Measurements from ENCODE around the gene PPID.
"Not testable (repeated sequence)": the region's sequence is repeated elsewhere in the genome, so short reads cannot be mapped to it uniquely, and the experiment has no call there.

Gene PPID

DNA sequence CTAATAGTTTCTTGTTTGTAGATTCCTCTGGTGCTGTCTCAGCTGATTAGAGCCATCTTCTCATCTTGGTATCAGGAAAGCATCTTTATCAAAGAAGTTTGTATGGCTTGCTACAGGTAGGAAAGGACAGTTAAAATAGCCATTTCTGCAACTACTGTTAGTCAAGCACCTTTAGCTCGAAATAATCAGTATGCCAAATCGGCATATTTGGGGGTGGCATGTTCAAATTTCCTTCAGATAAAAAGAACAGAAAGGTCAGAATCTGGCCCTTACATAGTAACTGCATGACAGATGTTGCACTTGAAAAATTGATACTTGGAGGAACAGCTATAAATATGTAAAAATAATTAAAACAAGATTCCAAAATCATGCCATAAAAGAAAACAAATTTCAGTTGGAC, 56.3 kb downstream of the PPID start:
- DNase-seq (ENCODE audit: low spot score) = no peak

DNA sequence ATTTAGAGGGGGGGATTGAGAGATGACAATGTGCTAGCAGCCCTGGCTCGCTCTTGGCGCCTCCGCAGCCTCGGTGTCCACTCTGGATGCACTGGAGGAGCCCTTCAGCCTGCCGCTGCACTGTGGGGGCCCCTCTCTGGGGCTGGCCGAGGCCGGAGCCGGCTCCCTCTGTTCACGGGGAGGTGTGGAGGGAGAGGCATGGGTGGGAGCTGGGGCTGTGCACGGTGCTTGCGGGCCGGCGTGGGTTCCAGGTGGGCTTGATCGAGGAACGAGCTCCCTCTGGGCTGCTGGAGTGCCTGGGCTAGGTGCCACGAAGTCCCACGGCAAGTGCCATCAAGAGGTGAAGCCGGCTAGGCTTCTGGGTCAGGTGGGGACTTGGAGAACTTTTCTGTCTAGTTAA, 58.4 kb downstream of the PPID start:
- no peak for DNase-seq (ENCODE audit: low spot score)

DNA sequence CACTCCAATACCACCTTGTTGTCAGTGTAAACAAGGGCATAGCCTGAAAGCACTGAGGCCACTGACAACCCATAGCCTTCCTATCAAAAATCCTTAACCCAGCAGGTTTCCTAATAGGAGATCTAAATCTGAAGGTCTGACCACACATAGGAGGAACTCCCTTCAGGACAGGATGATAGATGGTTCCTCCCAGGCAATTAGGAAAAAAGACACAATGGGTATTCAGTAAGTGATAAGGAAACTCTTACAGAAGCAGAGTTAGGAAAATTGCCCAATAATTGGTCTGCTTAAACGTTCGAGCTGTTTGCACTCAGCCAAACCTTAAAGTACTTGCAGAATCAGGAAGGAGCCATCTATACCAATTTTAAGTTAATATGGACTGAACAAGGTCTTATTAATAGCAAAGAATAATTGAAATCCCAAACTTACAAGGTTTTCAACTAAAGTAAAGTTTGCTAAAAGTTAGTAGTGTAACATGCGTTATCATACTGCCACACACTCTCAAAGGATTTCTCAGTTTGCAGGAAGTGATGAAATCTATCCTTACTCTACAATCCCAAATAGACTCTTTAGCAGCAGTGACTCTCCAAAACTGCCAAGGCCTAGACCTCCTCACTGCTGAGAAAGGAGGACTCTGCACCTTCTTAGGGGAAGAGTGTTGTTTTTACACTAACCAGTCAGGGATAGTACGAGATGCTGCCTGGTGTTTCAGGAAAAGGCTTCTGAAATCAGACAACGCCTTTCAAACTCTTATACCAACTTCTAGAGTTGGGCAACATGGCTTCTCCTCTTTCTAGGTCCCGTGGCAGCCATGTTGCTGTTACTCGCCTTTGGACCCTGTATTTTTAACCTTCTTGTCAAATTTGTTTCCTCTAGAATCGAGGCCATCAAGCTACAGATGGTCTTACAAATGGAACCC, 59.2 kb downstream of the PPID start:
- DNase-seq (ENCODE audit: low spot score) = not testable (repeated sequence)

DNA sequence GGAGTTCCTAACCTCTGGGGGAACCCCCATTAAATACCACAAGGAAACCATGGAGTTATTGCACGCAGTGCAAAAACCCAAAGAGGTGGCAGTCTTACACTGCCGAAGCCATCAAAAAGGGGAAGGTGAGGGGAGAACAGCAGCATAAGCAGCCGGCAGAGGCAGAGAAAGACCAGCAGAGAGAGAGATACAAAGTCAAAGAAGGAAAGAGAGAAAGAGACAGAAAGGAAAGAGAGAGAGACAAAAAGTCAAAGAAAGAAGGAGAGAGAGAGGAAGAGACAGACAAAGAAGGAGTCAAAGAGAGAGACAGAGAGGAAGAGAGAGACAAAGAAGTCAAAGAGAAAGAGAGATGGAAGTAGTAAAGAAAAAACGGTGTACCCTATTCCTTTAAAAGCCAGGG, 59.9 kb downstream of the PPID start:
- DNase-seq (ENCODE audit: low spot score) = not testable (repeated sequence)

Data from germinal center (tissue), 1 donor.